K562 (cell line): ENCODE measurements around the gene BRPF1. TPM values are rescaled to one million over a fixed set of nuclear protein-coding genes. Genes with fewer than 3 reads are reported as not detected.
A peak's percentile ranks its signal among the peaks of the same experiment; 100 is the strongest.

Experiments used
- DACH1 ChIP-seq: fragments of 450-650 bp; IDR thresholded peaks from 2 replicates; pipeline ENCODE4 v1.6.1; 2018; ENCODE audit not compliant: partially characterized antibody
- ETS2 ChIP-seq: IDR thresholded peaks from 2 replicates; pipeline ENCODE4 v1.6.1; 2016; ENCODE audit warnings: borderline replicate concordance, missing genetic modification characterization, mild to moderate bottlenecking, moderate library complexity, missing compliant biosample characterization; ENCODE audit not compliant: poor library complexity, severe bottlenecking
- KLF6 ChIP-seq: fragments of 250-450 bp; sonication (Bioruptor Pico); IDR thresholded peaks from 2 replicates; pipeline ENCODE4 v1.4.0; 2020; ENCODE audit warnings: mild to moderate bottlenecking, moderate library complexity, borderline replicate concordance
- MTA2 ChIP-seq: fragments of 450-650 bp; IDR thresholded peaks from 2 replicates; pipeline ENCODE4 v1.6.1; 2016; ENCODE audit warnings: low read depth
- MYBL2 ChIP-seq, 2 experiments: fragments of 450-650 bp in 1 of 2; sonication (generic) in 1 of 2; formaldehyde crosslinking in 1 of 2; IDR thresholded peaks; 2 replicates each; pipeline versions ENCODE4 v1.6.1 to v1.8.1; 2017 to 2022; ENCODE audit warnings: borderline replicate concordance in 1 of 2, inconsistent platforms in 1 of 2, low read depth in 1 of 2, mild to moderate bottlenecking in 1 of 2, missing genetic modification reagents in 1 of 2, moderate library complexity in 1 of 2
- PHB ChIP-seq: fragments of 250-450 bp; sonication (Bioruptor Pico); IDR thresholded peaks from 2 replicates; pipeline ENCODE4 v1.5.0; 2021
- RHOXF2B ChIP-seq: fragments of 250-450 bp; sonication (Bioruptor Pico); conservative IDR thresholded peaks from 2 replicates; pipeline ENCODE4 v1.5.1; 2021
- TAF15 ChIP-seq: fragments of 200-400 bp; formaldehyde crosslinking; IDR thresholded peaks from 2 replicates; pipeline ENCODE4 v1.6.1; 2017; ENCODE audit warnings: mild to moderate bottlenecking, low read depth, low read length, moderate library complexity
- TAL1 ChIP-seq: fragments of 450-650 bp; IDR thresholded peaks from 2 replicates; pipeline ENCODE4 v1.6.1; 2016; ENCODE audit warnings: mild to moderate bottlenecking
- ZNF3 ChIP-seq: fragments of 250-450 bp; sonication (Bioruptor Pico); IDR thresholded peaks from 2 replicates; pipeline ENCODE4 v1.5.0; 2021; ENCODE audit warnings: mild to moderate bottlenecking, moderate library complexity
- ZNF507 ChIP-seq: conservative IDR thresholded peaks from 2 replicates; pipeline ENCODE4 v1.6.1; 2017; ENCODE audit warnings: missing genetic modification characterization, missing compliant biosample characterization
- ZNF699 ChIP-seq: fragments of 250-450 bp; sonication (Bioruptor Pico); IDR thresholded peaks from 2 replicates; pipeline ENCODE4 v1.8.0; 2021; ENCODE audit warnings: mild to moderate bottlenecking, moderate library complexity; ENCODE audit not compliant: insufficient replicate concordance
- ZNF79 ChIP-seq: fragments of 250-450 bp; sonication (Bioruptor Pico); IDR thresholded peaks from 2 replicates; pipeline ENCODE4 v1.4.0; 2020; ENCODE audit warnings: low read depth, mild to moderate bottlenecking, moderate library complexity
- polyA plus RNA-seq, 8 experiments: library from polyadenylated mRNA; depleted of rRNA in 4 of 8; stranded (reverse) in 5 of 8; unstranded in 3 of 8; fragments of >200 nt; fragmentation: Nextera tagmentation in 2 of 8; fragmentation: Illumina TruSeq in 1 of 8; extraction: Ambion mirVana in 2 of 8; extraction: Trizol in 1 of 8; gene quantifications; 2 replicates each; pipeline versions ENCODE4 v1.2.1 to v1.2.3, GENCODE V29; 2011 to 2014; ENCODE audit warnings: inconsistent platforms in 1 of 8, missing spikeins in 1 of 8
- total RNA-seq, 7 experiments: library from RNA; depleted of rRNA in 6 of 7; stranded (reverse); fragments of >200 nt in 6 of 7; fragmentation: Illumina TruSeq in 2 of 7; extraction: Trizol in 2 of 7; gene quantifications; 2 replicates each; pipeline versions ENCODE4 v1.2.1 to v1.2.3, GENCODE V29; 2011 to 2021; ENCODE audit warnings: low replicate concordance in 1 of 7
- TF ChIP-seq, protein P1 (sequence below): fragments of 450-650 bp; formaldehyde crosslinking; IDR thresholded peaks from 2 replicates; pipeline ENCODE4 v1.4.0; 2020; ENCODE audit warnings: mild to moderate bottlenecking, moderate library complexity
- TF ChIP-seq, protein P2 (sequence below): sonication (generic); formaldehyde crosslinking; IDR thresholded peaks from 2 replicates; pipeline ENCODE4 v1.8.0; 2023; ENCODE audit warnings: mild to moderate bottlenecking, missing genetic modification reagents
- TF ChIP-seq, protein P3 (sequence below): sonication (generic); IDR thresholded peaks from 2 replicates; pipeline ENCODE4 v1.6.1; 2016
- TF ChIP-seq, protein P4 (sequence below): sonication (generic); formaldehyde crosslinking; IDR thresholded peaks from 2 replicates; pipeline ENCODE4 v1.8.1; 2022; ENCODE audit warnings: missing genetic modification reagents
- TF ChIP-seq, protein P5 (sequence below): fragments of 450-650 bp; IDR thresholded peaks from 2 replicates; pipeline ENCODE4 v1.6.1; 2014; ENCODE audit warnings: low read depth, mild to moderate bottlenecking, moderate library complexity, borderline replicate concordance
- TF ChIP-seq, protein P6 (sequence below): fragments of 250-450 bp; sonication (Bioruptor Pico); IDR thresholded peaks from 2 replicates; pipeline ENCODE4 v1.5.0; 2020; ENCODE audit warnings: mild to moderate bottlenecking

BRPF1 gene
- total and polyA plus RNA-seq, 9 of the 15 experiments (the other 6 are each of a cell fraction or from before 2014, with no cell fraction given), result 1.1 to 40.2 (median 23.5) TPM

DNA sequence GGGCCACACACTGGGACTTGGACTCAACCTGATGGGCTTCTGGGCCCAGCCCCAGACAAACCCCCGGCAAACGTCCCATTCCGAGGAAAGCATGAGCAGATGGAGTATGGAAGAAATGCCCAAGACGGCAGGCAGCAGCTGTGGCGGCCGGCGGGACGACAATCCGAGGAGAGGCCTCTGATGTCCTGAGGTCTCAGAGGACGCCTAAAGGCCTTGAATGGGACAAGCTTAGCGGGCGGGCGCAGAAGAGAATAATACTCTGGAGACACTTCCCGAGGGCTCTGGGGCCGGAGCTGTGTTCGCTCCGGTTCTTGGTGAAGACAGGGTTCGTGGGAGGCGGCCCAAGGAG, 17.7 kb downstream of the BRPF1 start (continued):
- TF ChIP-seq, protein P1, sequence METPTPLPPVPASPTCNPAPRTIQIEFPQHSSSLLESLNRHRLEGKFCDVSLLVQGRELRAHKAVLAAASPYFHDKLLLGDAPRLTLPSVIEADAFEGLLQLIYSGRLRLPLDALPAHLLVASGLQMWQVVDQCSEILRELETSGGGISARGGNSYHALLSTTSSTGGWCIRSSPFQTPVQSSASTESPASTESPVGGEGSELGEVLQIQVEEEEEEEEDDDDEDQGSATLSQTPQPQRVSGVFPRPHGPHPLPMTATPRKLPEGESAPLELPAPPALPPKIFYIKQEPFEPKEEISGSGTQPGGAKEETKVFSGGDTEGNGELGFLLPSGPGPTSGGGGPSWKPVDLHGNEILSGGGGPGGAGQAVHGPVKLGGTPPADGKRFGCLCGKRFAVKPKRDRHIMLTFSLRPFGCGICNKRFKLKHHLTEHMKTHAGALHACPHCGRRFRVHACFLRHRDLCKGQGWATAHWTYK, result 0 out of 2 replicates have a peak, but pooled peaks have one; percentile 43
- no peak for TF ChIP-seq ETS2
- TF ChIP-seq, protein P2, sequence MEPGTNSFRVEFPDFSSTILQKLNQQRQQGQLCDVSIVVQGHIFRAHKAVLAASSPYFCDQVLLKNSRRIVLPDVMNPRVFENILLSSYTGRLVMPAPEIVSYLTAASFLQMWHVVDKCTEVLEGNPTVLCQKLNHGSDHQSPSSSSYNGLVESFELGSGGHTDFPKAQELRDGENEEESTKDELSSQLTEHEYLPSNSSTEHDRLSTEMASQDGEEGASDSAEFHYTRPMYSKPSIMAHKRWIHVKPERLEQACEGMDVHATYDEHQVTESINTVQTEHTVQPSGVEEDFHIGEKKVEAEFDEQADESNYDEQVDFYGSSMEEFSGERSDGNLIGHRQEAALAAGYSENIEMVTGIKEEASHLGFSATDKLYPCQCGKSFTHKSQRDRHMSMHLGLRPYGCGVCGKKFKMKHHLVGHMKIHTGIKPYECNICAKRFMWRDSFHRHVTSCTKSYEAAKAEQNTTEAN (CRISPR knock-in tag), result no peak
- no peak for TF ChIP-seq ZNF79 (CRISPR knock-in tag)
- TF ChIP-seq DACH1, result no peak
- TF ChIP-seq, protein P3, sequence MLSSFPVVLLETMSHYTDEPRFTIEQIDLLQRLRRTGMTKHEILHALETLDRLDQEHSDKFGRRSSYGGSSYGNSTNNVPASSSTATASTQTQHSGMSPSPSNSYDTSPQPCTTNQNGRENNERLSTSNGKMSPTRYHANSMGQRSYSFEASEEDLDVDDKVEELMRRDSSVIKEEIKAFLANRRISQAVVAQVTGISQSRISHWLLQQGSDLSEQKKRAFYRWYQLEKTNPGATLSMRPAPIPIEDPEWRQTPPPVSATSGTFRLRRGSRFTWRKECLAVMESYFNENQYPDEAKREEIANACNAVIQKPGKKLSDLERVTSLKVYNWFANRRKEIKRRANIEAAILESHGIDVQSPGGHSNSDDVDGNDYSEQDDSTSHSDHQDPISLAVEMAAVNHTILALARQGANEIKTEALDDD, result no peak
- no peak for TF ChIP-seq MYBL2 (IDR thresholded peaks at IDR 0.05; ENCODE audit: low read depth)
- no peak for TF ChIP-seq MYBL2 (CRISPR knock-in tag; IDR thresholded peaks at IDR 0.05; ENCODE audit: borderline replicate concordance)
- 0 out of 2 replicates have a peak, but pooled peaks have one; percentile 21 for TF ChIP-seq RHOXF2B (CRISPR knock-in tag)
- TF ChIP-seq, protein P4, sequence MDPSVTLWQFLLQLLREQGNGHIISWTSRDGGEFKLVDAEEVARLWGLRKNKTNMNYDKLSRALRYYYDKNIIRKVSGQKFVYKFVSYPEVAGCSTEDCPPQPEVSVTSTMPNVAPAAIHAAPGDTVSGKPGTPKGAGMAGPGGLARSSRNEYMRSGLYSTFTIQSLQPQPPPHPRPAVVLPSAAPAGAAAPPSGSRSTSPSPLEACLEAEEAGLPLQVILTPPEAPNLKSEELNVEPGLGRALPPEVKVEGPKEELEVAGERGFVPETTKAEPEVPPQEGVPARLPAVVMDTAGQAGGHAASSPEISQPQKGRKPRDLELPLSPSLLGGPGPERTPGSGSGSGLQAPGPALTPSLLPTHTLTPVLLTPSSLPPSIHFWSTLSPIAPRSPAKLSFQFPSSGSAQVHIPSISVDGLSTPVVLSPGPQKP (CRISPR knock-in tag), result no peak
- TF ChIP-seq KLF6 (CRISPR knock-in tag), result 0 out of 2 replicates have a peak, but pooled peaks have one; percentile 7
- no peak for TF ChIP-seq TAL1
- TF ChIP-seq ZNF699, result no peak
- no peak for TF ChIP-seq ZNF507
- no peak for TF ChIP-seq ZNF3 (CRISPR knock-in tag)
- no peak for TF ChIP-seq TAF15
- no peak for TF ChIP-seq PHB (CRISPR knock-in tag)
- TF ChIP-seq, protein P5, sequence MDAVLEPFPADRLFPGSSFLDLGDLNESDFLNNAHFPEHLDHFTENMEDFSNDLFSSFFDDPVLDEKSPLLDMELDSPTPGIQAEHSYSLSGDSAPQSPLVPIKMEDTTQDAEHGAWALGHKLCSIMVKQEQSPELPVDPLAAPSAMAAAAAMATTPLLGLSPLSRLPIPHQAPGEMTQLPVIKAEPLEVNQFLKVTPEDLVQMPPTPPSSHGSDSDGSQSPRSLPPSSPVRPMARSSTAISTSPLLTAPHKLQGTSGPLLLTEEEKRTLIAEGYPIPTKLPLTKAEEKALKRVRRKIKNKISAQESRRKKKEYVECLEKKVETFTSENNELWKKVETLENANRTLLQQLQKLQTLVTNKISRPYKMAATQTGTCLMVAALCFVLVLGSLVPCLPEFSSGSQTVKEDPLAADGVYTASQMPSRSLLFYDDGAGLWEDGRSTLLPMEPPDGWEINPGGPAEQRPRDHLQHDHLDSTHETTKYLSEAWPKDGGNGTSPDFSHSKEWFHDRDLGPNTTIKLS, result no peak
- TF ChIP-seq MTA2, result no peak
- TF ChIP-seq, protein P6, sequence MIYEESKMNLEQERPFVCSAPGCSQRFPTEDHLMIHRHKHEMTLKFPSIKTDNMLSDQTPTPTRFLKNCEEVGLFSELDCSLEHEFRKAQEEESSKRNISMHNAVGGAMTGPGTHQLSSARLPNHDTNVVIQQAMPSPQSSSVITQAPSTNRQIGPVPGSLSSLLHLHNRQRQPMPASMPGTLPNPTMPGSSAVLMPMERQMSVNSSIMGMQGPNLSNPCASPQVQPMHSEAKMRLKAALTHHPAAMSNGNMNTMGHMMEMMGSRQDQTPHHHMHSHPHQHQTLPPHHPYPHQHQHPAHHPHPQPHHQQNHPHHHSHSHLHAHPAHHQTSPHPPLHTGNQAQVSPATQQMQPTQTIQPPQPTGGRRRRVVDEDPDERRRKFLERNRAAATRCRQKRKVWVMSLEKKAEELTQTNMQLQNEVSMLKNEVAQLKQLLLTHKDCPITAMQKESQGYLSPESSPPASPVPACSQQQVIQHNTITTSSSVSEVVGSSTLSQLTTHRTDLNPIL (CRISPR knock-in tag), result 0 out of 2 replicates have a peak, but pooled peaks have one; percentile 26
